ENCODE results near the gene DLGAP4. TPM values are rescaled to one million over a fixed set of nuclear protein-coding genes. Genes with fewer than 3 reads are reported as not detected.

The DLGAP4 gene
- total RNA-seq, 1 donor from 2014 or later, result 61.2 TPM

GRCh38 chr20:36425166-36425565, 119.0 kb downstream of the DLGAP4 start:
- no peaks in the 10 kb centered on the region for H3K36me3 ChIP-seq
- H3K27ac ChIP-seq, result no peak overlapping the region
- ATAC-seq, result no peak
- no peak overlapping the region for H3K4me3 ChIP-seq
- H3K4me1 ChIP-seq, result no peaks in the 10 kb centered on the region
- intact Hi-C loops (cut with DNase I), result no loop called here
- TF ChIP-seq CTCF (IDR thresholded peaks at IDR 0.05), result no peak
- no peaks in the 10 kb centered on the region for H3K9me3 ChIP-seq
- DNase-seq, result no peak
- H3K27me3 ChIP-seq, result no peaks in the 10 kb centered on the region

- no peaks in the 10 kb centered on the region for H3K27me3 ChIP-seq
- intact Hi-C loops (cut with DNase I), result no loop called here
These were observed 125.5 kb downstream of the DLGAP4 start for GRCh38 chr20:36431604-36432003.

GRCh38 chr20:36432096-36432495, 126.0 kb downstream of the DLGAP4 start:
- intact Hi-C loops (cut with DNase I), result no loop called here
- TF ChIP-seq CTCF (IDR thresholded peaks at IDR 0.05), result no peak
- no peak for ATAC-seq
- DNase-seq, result no peak
- Histone ChIP-seq H3K27ac (no peak overlapping the region), H3K4me1 (no peaks in the 10 kb centered on the region), H3K27me3 (no peaks in the 10 kb centered on the region), H3K9me3 (no peaks in the 10 kb centered on the region), H3K36me3 (no peaks in the 10 kb centered on the region), H3K4me3 (no peak overlapping the region)

More at GRCh38 chr20:36431604-36432003, 125.5 kb downstream of the DLGAP4 start:
- Histone ChIP-seq H3K9me3 (no peaks in the 10 kb centered on the region), H3K4me3 (no peak overlapping the region), H3K4me1 (no peaks in the 10 kb centered on the region), H3K36me3 (no peaks in the 10 kb centered on the region), H3K27ac (no peak overlapping the region)
- ATAC-seq (no peak), DNase-seq (no peak)
- no peak for TF ChIP-seq CTCF (IDR thresholded peaks at IDR 0.05)

- no peak for DNase-seq
- intact Hi-C loops (cut with DNase I), result no loop called here
- no peak overlapping the region for H3K27ac ChIP-seq
- no peak overlapping the region for H3K4me3 ChIP-seq
- H3K36me3 ChIP-seq, result no peaks in the 10 kb centered on the region
- no peaks in the 10 kb centered on the region for H3K27me3 ChIP-seq
- no peaks in the 10 kb centered on the region for H3K9me3 ChIP-seq
- ATAC-seq, result no peak
- H3K4me1 ChIP-seq, result no peaks in the 10 kb centered on the region
- no peak for TF ChIP-seq CTCF (IDR thresholded peaks at IDR 0.05)
These were observed 128.2 kb downstream of the DLGAP4 start for GRCh38 chr20:36434383-36434782.

- Histone ChIP-seq H3K9me3 (no peaks in the 10 kb centered on the region), H3K27ac (no peak overlapping the region), H3K27me3 (no peaks in the 10 kb centered on the region), H3K36me3 (no peaks in the 10 kb centered on the region), H3K4me3 (no peak overlapping the region), H3K4me1 (no peaks in the 10 kb centered on the region)
- ATAC-seq (no peak), DNase-seq (no peak)
- no peak for TF ChIP-seq CTCF (IDR thresholded peaks at IDR 0.05)
- intact Hi-C loops (cut with DNase I), result no loop called here
These were observed 129.0 kb downstream of the DLGAP4 start for GRCh38 chr20:36435124-36435523.

Measured in upper lobe of right lung (tissue), 1 donor.